WTC11 (cell line): ENCODE results near the gene TASL. TPM values are rescaled to one million over a fixed set of nuclear protein-coding genes. Genes with fewer than 3 reads are reported as not detected.

Experiments used
- ATAC-seq: fragments of 200-7000 bp; cut with Tn5 transposase; 2 replicates; pipeline ENCODE4 v1.10.0; 2021; ENCODE audit warnings: mild to moderate bottlenecking, moderate library complexity
- CTCF ChIA-PET: fragments of 300-600 bp; sonication (Branson Sonifier 250); formaldehyde crosslinking; loops from one replicate; lab custom pipeline; 2021; ENCODE audit warnings: antibody characterized with exemption; lab: Charles Lee
- POLR2A ChIA-PET: fragments of 350-600 bp; sonication (Branson Sonifier 250); formaldehyde crosslinking; loops from one replicate; lab custom pipeline; 2021; ENCODE audit warnings: antibody characterized with exemption; lab: Charles Lee
- DNase-seq: peaks from one replicate; pipeline ENCODE4 v3.0.0; 2021; ENCODE audit warnings: low spot score
- H3K27ac Mint-ChIP-seq: 2 replicates; pipeline ENCODE4 v1.8.0; 2021; ENCODE audit warnings: mixed read lengths
- H3K27me3 Mint-ChIP-seq: 2 replicates; pipeline ENCODE4 v1.8.0; 2021; ENCODE audit warnings: low read depth, mild to moderate bottlenecking, moderate library complexity, mixed read lengths
- H3K36me3 Mint-ChIP-seq: 2 replicates; pipeline ENCODE4 v1.8.0; 2021; ENCODE audit warnings: mixed read lengths
- H3K4me1 Mint-ChIP-seq: 2 replicates; pipeline ENCODE4 v1.8.0; 2022; ENCODE audit warnings: mixed read lengths
- H3K4me3 Mint-ChIP-seq: 2 replicates; pipeline ENCODE4 v1.8.0; 2021; ENCODE audit warnings: mild to moderate bottlenecking, moderate library complexity, mixed read lengths
- H3K9me3 Mint-ChIP-seq: 2 replicates; pipeline ENCODE4 v1.8.0; 2021; ENCODE audit warnings: mixed read lengths
- ETV6 ChIP-seq: sonication (generic); formaldehyde crosslinking; IDR thresholded peaks from 2 replicates; pipeline ENCODE4 v1.8.1; 2022; ENCODE audit warnings: mild to moderate bottlenecking, missing genetic modification reagents
- FOXK1 ChIP-seq: sonication (generic); formaldehyde crosslinking; IDR thresholded peaks from 2 replicates; pipeline ENCODE4 v1.8.0; 2022; ENCODE audit warnings: mild to moderate bottlenecking, moderate library complexity, missing genetic modification reagents
- IRF2 ChIP-seq: sonication (generic); formaldehyde crosslinking; IDR thresholded peaks from 2 replicates; pipeline ENCODE4 v1.8.0; 2022; ENCODE audit warnings: low read depth, missing genetic modification reagents, borderline replicate concordance
- JAZF1 ChIP-seq: fragments of 250-450 bp; sonication (Bioruptor Pico); IDR thresholded peaks from 2 replicates; pipeline ENCODE4 v1.9.0; 2021; ENCODE audit warnings: moderate library complexity, mild to moderate bottlenecking, inconsistent platforms
- MXD4 ChIP-seq: fragments of 250-450 bp; sonication (Bioruptor Pico); IDR thresholded peaks from 2 replicates; pipeline ENCODE4 v1.8.0; 2021; ENCODE audit warnings: mild to moderate bottlenecking, moderate library complexity, borderline replicate concordance
- PRRX2 ChIP-seq: fragments of 250-450 bp; sonication (Bioruptor Pico); IDR thresholded peaks from 2 replicates; pipeline ENCODE4 v1.8.0; 2021; ENCODE audit warnings: mild to moderate bottlenecking
- TP53 ChIP-seq: sonication (generic); formaldehyde crosslinking; IDR thresholded peaks from 2 replicates; pipeline ENCODE4 v1.8.1; 2023; ENCODE audit warnings: mild to moderate bottlenecking, missing genetic modification reagents
- ZNF219 ChIP-seq: sonication (generic); formaldehyde crosslinking; IDR thresholded peaks from 2 replicates; pipeline ENCODE4 v1.8.0; 2023; ENCODE audit warnings: missing genetic modification reagents, mild to moderate bottlenecking, borderline replicate concordance
- ZNF416 ChIP-seq: fragments of 250-450 bp; sonication (Bioruptor Pico); IDR thresholded peaks from 2 replicates; pipeline ENCODE4 v1.9.0; 2021; ENCODE audit warnings: mild to moderate bottlenecking, inconsistent platforms
- total RNA-seq: library from RNA; stranded (reverse); gene quantifications from 3 replicates; pipeline ENCODE4 v1.2.3, GENCODE V29; 2021
- TF ChIP-seq, protein P1 (sequence below): sonication (generic); formaldehyde crosslinking; IDR thresholded peaks from 2 replicates; pipeline ENCODE4 v1.8.1; 2022; ENCODE audit warnings: low read depth, missing genetic modification reagents, borderline replicate concordance
- TF ChIP-seq, protein P2 (sequence below): fragments of 250-450 bp; sonication (Bioruptor Pico); IDR thresholded peaks from 2 replicates; pipeline ENCODE4 v1.9.0; 2021; ENCODE audit warnings: mild to moderate bottlenecking, borderline replicate concordance
- TF ChIP-seq, protein P3 (sequence below): sonication (generic); formaldehyde crosslinking; IDR thresholded peaks from 2 replicates; pipeline ENCODE4 v1.8.1; 2022; ENCODE audit warnings: mild to moderate bottlenecking, moderate library complexity, missing genetic modification reagents
- TF ChIP-seq, protein P4 (sequence below): sonication (generic); formaldehyde crosslinking; conservative IDR thresholded peaks from 2 replicates; pipeline ENCODE4 v1.8.1; 2022; ENCODE audit warnings: mild to moderate bottlenecking, missing genetic modification reagents
- TF ChIP-seq, protein P5 (sequence below): sonication (generic); formaldehyde crosslinking; IDR thresholded peaks from 2 replicates; pipeline ENCODE4 v1.8.1; 2023; ENCODE audit warnings: mild to moderate bottlenecking, missing genetic modification reagents, moderate library complexity
- TF ChIP-seq, protein P6 (sequence below): sonication (generic); formaldehyde crosslinking; IDR thresholded peaks from 2 replicates; pipeline ENCODE4 v1.8.1; 2023; ENCODE audit warnings: mild to moderate bottlenecking, missing genetic modification reagents, moderate library complexity
- TF ChIP-seq, protein P7 (sequence below): fragments of 250-450 bp; sonication (Bioruptor Pico); IDR thresholded peaks from 2 replicates; pipeline ENCODE4 v1.9.0; 2021; ENCODE audit warnings: mild to moderate bottlenecking

TASL gene
- total RNA-seq, 1 experiment from 2014 or later, result not detected

DNA sequence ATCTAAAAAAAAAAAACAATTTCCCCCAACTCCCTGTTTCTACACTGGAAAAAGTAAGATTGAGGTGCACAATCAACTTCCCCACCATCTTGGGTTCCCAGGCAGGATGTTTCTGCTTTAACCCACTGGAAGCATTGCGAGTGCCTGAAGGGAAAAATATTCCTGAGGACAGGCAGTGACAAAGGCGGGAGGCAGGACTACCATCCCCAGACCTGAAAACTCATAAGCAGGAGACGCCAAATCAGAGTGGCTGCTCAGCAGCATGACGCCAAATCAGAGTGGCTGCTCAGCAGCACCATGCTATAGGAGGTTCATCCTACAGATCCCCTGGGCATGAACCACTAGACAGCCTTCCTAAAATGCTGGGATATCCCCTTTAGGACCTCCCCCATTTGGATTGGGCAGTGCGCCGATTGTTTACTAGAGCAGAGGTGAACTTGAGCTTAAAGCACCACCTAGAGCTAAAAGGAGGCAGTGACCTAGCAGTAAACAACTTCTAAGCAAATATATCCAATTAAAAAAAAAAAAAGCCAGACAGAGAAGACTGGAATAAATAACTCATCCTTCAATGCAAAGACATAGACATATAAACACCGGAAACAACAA, 40.7 kb upstream of the TASL start:
- Mint-ChIP-seq H3K4me1 (peaks cover 10% of the 10 kb centered on the region), H3K27me3 (no peaks in the 10 kb centered on the region), H3K4me3 (no peak overlapping the region), H3K27ac (no peak overlapping the region), H3K9me3 (peaks cover 14% of the 10 kb centered on the region), H3K36me3 (peaks cover 8% of the 10 kb centered on the region)
- CTCF ChIA-PET, result interaction anchor here (0.9 to 1.3 kb wide), 3 partner anchors 17 to 94 kb away, joined by 3 to 6 read pairs (median 4); no protein-coding TSS in a partner anchor
- TF ChIP-seq, protein P1, sequence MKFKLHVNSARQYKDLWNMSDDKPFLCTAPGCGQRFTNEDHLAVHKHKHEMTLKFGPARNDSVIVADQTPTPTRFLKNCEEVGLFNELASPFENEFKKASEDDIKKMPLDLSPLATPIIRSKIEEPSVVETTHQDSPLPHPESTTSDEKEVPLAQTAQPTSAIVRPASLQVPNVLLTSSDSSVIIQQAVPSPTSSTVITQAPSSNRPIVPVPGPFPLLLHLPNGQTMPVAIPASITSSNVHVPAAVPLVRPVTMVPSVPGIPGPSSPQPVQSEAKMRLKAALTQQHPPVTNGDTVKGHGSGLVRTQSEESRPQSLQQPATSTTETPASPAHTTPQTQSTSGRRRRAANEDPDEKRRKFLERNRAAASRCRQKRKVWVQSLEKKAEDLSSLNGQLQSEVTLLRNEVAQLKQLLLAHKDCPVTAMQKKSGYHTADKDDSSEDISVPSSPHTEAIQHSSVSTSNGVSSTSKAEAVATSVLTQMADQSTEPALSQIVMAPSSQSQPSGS (CRISPR knock-in tag), result no peak
- no peak for TF ChIP-seq JAZF1 (CRISPR knock-in tag)
- no peak for TF ChIP-seq ZNF219 (CRISPR knock-in tag)
- TF ChIP-seq, protein P2, sequence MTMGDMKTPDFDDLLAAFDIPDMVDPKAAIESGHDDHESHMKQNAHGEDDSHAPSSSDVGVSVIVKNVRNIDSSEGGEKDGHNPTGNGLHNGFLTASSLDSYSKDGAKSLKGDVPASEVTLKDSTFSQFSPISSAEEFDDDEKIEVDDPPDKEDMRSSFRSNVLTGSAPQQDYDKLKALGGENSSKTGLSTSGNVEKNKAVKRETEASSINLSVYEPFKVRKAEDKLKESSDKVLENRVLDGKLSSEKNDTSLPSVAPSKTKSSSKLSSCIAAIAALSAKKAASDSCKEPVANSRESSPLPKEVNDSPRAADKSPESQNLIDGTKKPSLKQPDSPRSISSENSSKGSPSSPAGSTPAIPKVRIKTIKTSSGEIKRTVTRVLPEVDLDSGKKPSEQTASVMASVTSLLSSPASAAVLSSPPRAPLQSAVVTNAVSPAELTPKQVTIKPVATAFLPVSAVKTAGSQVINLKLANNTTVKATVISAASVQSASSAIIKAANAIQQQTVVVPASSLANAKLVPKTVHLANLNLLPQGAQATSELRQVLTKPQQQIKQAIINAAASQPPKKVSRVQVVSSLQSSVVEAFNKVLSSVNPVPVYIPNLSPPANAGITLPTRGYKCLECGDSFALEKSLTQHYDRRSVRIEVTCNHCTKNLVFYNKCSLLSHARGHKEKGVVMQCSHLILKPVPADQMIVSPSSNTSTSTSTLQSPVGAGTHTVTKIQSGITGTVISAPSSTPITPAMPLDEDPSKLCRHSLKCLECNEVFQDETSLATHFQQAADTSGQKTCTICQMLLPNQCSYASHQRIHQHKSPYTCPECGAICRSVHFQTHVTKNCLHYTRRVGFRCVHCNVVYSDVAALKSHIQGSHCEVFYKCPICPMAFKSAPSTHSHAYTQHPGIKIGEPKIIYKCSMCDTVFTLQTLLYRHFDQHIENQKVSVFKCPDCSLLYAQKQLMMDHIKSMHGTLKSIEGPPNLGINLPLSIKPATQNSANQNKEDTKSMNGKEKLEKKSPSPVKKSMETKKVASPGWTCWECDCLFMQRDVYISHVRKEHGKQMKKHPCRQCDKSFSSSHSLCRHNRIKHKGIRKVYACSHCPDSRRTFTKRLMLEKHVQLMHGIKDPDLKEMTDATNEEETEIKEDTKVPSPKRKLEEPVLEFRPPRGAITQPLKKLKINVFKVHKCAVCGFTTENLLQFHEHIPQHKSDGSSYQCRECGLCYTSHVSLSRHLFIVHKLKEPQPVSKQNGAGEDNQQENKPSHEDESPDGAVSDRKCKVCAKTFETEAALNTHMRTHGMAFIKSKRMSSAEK (CRISPR knock-in tag), result no peak
- TF ChIP-seq ZNF416 (CRISPR knock-in tag), result no peak
- TF ChIP-seq, protein P3, sequence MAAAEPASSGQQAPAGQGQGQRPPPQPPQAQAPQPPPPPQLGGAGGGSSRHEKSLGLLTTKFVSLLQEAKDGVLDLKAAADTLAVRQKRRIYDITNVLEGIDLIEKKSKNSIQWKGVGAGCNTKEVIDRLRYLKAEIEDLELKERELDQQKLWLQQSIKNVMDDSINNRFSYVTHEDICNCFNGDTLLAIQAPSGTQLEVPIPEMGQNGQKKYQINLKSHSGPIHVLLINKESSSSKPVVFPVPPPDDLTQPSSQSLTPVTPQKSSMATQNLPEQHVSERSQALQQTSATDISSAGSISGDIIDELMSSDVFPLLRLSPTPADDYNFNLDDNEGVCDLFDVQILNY (CRISPR knock-in tag), result no peak
- TF ChIP-seq TP53, result no peak
- TF ChIP-seq, protein P4, sequence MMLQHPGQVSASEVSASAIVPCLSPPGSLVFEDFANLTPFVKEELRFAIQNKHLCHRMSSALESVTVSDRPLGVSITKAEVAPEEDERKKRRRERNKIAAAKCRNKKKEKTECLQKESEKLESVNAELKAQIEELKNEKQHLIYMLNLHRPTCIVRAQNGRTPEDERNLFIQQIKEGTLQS, result no peak
- TF ChIP-seq MXD4 (CRISPR knock-in tag), result no peak
- TF ChIP-seq, protein P5, sequence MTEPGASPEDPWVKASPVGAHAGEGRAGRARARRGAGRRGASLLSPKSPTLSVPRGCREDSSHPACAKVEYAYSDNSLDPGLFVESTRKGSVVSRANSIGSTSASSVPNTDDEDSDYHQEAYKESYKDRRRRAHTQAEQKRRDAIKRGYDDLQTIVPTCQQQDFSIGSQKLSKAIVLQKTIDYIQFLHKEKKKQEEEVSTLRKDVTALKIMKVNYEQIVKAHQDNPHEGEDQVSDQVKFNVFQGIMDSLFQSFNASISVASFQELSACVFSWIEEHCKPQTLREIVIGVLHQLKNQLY, result no peak
- TF ChIP-seq, protein P6, sequence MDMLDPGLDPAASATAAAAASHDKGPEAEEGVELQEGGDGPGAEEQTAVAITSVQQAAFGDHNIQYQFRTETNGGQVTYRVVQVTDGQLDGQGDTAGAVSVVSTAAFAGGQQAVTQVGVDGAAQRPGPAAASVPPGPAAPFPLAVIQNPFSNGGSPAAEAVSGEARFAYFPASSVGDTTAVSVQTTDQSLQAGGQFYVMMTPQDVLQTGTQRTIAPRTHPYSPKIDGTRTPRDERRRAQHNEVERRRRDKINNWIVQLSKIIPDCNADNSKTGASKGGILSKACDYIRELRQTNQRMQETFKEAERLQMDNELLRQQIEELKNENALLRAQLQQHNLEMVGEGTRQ (CRISPR knock-in tag), result no peak
- no peak for TF ChIP-seq ETV6 (CRISPR knock-in tag)
- TF ChIP-seq PRRX2 (CRISPR knock-in tag), result no peak
- TF ChIP-seq, protein P7, sequence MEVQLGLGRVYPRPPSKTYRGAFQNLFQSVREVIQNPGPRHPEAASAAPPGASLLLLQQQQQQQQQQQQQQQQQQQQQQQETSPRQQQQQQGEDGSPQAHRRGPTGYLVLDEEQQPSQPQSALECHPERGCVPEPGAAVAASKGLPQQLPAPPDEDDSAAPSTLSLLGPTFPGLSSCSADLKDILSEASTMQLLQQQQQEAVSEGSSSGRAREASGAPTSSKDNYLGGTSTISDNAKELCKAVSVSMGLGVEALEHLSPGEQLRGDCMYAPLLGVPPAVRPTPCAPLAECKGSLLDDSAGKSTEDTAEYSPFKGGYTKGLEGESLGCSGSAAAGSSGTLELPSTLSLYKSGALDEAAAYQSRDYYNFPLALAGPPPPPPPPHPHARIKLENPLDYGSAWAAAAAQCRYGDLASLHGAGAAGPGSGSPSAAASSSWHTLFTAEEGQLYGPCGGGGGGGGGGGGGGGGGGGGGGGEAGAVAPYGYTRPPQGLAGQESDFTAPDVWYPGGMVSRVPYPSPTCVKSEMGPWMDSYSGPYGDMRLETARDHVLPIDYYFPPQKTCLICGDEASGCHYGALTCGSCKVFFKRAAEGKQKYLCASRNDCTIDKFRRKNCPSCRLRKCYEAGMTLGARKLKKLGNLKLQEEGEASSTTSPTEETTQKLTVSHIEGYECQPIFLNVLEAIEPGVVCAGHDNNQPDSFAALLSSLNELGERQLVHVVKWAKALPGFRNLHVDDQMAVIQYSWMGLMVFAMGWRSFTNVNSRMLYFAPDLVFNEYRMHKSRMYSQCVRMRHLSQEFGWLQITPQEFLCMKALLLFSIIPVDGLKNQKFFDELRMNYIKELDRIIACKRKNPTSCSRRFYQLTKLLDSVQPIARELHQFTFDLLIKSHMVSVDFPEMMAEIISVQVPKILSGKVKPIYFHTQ, result no peak
- no peak for TF ChIP-seq IRF2 (CRISPR knock-in tag)
- no peak for TF ChIP-seq FOXK1
- ATAC-seq (peak; percentile 94), DNase-seq (peak; percentile 16)
- POLR2A ChIA-PET, result no interaction called here
